PC-9 (cell line): ENCODE data around the gene PRKACA. TPM values are rescaled to one million over a fixed set of nuclear protein-coding genes. Genes with fewer than 3 reads are reported as not detected.

Experiments
- BruUV-seq: library from RNA; stranded (reverse); fragments of 400-500 nt; replicated peaks from 2 replicates; lab custom pipeline; 2021; lab: Mats Ljungman, UMichigan
- CTCF ChIA-PET: fragments of 300-600 bp; sonication (Branson Sonifier 250); formaldehyde crosslinking; loops from one replicate; lab custom pipeline; 2022; ENCODE audit warnings: antibody characterized with exemption; lab: Charles Lee
- POLR2A ChIA-PET: fragments of 300-600 bp; sonication (Branson Sonifier 250); formaldehyde crosslinking; loops from one replicate; lab custom pipeline; 2022; ENCODE audit warnings: antibody characterized with exemption; ENCODE audit not compliant: unreplicated experiment; lab: Charles Lee
- DNase-seq, 2 experiments: peaks; one replicate each; pipeline versions ENCODE4 v3.0.0 to v3.0.0-alpha.2; 2015 to 2022; ENCODE audit warnings: mixed read lengths in 1 of 2
- H2AFZ ChIP-seq: fragments of 200-600 bp; sonication (generic); 2 replicates; pipeline ENCODE4 v1.8.1; 2017; ENCODE audit warnings: antibody characterized with exemption
- H3F3A ChIP-seq: fragments of 200-600 bp; sonication (generic); 2 replicates; pipeline ENCODE4 v1.8.1; 2017; ENCODE audit warnings: antibody characterized with exemption, mild to moderate bottlenecking, low read depth; ENCODE audit not compliant: insufficient read depth
- H3K27ac ChIP-seq: fragments of 200-600 bp; sonication (generic); 2 replicates; pipeline ENCODE4 v1.6.1; 2016; ENCODE audit warnings: mixed run types
- H3K27me3 ChIP-seq: fragments of 200-600 bp; sonication (generic); 2 replicates; pipeline ENCODE4 v1.6.1; 2016; ENCODE audit warnings: low read depth, mixed run types; ENCODE audit not compliant: insufficient read depth
- H3K36me3 ChIP-seq: fragments of 200-600 bp; sonication (generic); 2 replicates; pipeline ENCODE4 v1.6.1; 2016; ENCODE audit warnings: low read depth, mixed run types
- H3K4me1 ChIP-seq: fragments of 200-600 bp; sonication (generic); replicated peaks from 2 replicates; pipeline ENCODE4 v1.6.1; 2016; ENCODE audit warnings: mixed run types; ENCODE audit not compliant: insufficient read depth
- H3K4me2 ChIP-seq: fragments of 200-600 bp; sonication (generic); 2 replicates; pipeline ENCODE4 v1.6.1; 2017; ENCODE audit warnings: mixed run types
- H3K4me3 ChIP-seq: fragments of 200-600 bp; sonication (generic); 2 replicates; pipeline ENCODE4 v1.6.1; 2016; ENCODE audit warnings: mixed run types
- H3K79me2 ChIP-seq: fragments of 200-600 bp; sonication (generic); 2 replicates; pipeline ENCODE4 v1.6.1; 2017; ENCODE audit warnings: low read depth, mixed run types
- H3K9me2 ChIP-seq: fragments of 200-600 bp; sonication (generic); 2 replicates; pipeline ENCODE4 v1.8.1; 2017; ENCODE audit warnings: mild to moderate bottlenecking; ENCODE audit not compliant: insufficient read depth
- H3K9me3 ChIP-seq: fragments of 200-600 bp; sonication (generic); 2 replicates; pipeline ENCODE4 v1.8.1; 2016; ENCODE audit warnings: low read depth; ENCODE audit not compliant: insufficient read depth
- H4K20me1 ChIP-seq: fragments of 200-600 bp; sonication (generic); 2 replicates; pipeline ENCODE4 v1.8.1; 2017; ENCODE audit not compliant: insufficient read depth
- EZH2 ChIP-seq: fragments of 200-600 bp; sonication (generic); IDR thresholded peaks from 2 replicates; pipeline ENCODE4 v1.8.0; 2017; ENCODE audit warnings: antibody characterized with exemption, low read depth
- intact Hi-C: fragments of 100-400 bp; cut with micrococcal nuclease; formaldehyde crosslinking; loops from one replicate; pipeline ENCODE4 v1.10.0; 2022; ENCODE audit not compliant: unreplicated experiment
- total RNA-seq: library from RNA; stranded (reverse); gene quantifications from 2 replicates; pipeline ENCODE4 v1.2.3, GENCODE V29; 2021
- TF ChIP-seq, protein P1 (sequence below): fragments of 200-600 bp; sonication (generic); conservative IDR thresholded peaks from 2 replicates; pipeline ENCODE4 v1.6.1; 2017; ENCODE audit warnings: mixed run types, antibody characterized with exemption, mild to moderate bottlenecking, moderate library complexity

The PRKACA gene
- total RNA-seq, 1 experiment from 2014 or later: 82.8 TPM

DNA sequence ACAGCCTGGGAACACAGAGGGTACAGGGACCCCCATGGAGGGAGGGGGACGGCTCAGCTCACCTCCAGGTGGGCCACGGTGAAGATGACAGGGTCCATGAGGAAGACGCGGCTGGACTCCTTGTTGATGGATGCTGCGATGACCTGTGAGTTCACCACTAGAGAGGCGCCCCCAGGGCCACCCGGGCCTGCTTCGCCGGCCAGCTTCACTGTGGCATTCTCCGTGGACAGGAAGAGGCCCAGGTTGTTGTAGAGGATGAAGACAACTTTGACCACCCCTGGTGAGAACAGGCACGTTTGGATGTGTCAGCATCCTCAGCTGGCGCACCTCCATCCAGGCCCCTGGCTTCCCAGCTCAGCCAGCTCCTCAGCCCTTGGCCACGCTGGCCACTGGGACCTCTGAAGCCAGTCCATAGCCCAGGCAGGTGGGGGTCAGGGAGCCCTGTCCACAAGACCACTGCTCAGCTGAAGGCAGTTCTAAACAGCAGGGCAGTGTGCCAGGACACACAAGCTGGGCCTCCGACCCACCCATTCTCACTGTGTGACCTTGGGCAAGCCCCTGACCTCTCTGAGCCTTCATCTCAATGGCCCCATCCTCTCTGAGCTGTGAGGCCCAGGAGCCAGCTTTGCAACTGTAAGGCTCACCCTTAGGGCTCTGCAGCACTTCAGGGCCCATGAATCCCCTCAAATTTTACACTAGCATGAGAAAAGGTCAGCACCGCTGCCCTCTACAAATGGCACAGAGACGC, 40.9 kb upstream of the PRKACA start:
- Histone ChIP-seq H3K79me2 (no peaks in the 10 kb centered on the region), H3K4me2 (no peak overlapping the region), H3K4me1 (no peaks in the 10 kb centered on the region), H4K20me1 (no peaks in the 10 kb centered on the region), H3F3A (peaks cover 4% of the 10 kb centered on the region; the same call in 1 of the 2 replicates), H3K4me3 (no peak overlapping the region), H2AFZ (no peak overlapping the region), H3K27me3 (no peaks in the 10 kb centered on the region), H3K27ac (no peak overlapping the region), H3K36me3 (no peaks in the 10 kb centered on the region), H3K9me2 (no peaks in the 10 kb centered on the region), H3K9me3 (no peaks in the 10 kb centered on the region)
- intact Hi-C loops: no loop called here
- ChIA-PET CTCF (no interaction called here), POLR2A (no interaction called here)
- BruUV-seq: no TSS peak
- no peak for DNase-seq
- TF ChIP-seq, protein P1, sequence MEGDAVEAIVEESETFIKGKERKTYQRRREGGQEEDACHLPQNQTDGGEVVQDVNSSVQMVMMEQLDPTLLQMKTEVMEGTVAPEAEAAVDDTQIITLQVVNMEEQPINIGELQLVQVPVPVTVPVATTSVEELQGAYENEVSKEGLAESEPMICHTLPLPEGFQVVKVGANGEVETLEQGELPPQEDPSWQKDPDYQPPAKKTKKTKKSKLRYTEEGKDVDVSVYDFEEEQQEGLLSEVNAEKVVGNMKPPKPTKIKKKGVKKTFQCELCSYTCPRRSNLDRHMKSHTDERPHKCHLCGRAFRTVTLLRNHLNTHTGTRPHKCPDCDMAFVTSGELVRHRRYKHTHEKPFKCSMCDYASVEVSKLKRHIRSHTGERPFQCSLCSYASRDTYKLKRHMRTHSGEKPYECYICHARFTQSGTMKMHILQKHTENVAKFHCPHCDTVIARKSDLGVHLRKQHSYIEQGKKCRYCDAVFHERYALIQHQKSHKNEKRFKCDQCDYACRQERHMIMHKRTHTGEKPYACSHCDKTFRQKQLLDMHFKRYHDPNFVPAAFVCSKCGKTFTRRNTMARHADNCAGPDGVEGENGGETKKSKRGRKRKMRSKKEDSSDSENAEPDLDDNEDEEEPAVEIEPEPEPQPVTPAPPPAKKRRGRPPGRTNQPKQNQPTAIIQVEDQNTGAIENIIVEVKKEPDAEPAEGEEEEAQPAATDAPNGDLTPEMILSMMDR: no peak
- TF ChIP-seq EZH2: no peak

DNA sequence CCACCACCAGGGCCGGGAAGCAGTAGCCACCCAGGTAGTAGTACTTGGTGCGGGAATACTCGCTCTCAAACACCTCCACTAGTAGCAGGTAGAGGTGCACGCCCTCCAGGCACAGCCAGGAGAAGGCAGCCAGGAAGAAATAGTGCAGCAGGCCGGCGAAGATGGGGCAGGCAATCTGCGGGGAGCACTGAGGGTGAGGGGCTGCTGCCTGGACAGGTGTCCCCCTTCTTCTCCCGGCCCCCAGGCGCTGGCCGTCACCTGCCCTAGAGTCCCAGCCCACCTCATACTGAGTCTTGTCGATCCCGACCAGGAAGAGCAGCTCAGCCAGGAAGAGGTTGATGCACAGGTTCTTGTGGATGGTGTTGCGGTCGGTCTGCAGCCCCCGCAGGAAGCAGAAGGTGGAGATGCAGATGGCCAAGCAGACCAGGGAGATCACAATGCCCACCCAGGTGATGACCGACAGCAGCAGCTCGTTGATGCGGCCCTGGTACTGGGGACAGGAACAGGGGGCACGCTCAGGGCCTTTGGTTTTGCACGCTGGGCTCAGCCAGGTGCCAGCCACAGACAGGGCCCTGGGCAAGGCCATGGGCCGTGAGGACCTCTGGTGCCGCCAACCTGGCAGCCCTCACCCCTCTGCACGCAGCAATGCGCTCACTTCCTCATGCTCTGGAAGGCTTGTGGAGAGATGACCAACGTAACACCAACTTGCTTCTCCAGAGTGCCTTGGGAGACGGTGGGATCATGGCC, 39.6 kb upstream of the PRKACA start:
- Histone ChIP-seq H3F3A (peaks cover 4% of the 10 kb centered on the region; the same call in 1 of the 2 replicates), H3K4me3 (no peak overlapping the region), H3K9me2 (no peaks in the 10 kb centered on the region), H3K36me3 (no peaks in the 10 kb centered on the region), H3K4me1 (no peaks in the 10 kb centered on the region), H2AFZ (no peak overlapping the region), H3K4me2 (no peak overlapping the region), H3K79me2 (no peaks in the 10 kb centered on the region), H3K27ac (no peak overlapping the region), H3K27me3 (no peaks in the 10 kb centered on the region), H3K9me3 (no peaks in the 10 kb centered on the region), H4K20me1 (no peaks in the 10 kb centered on the region)
- POLR2A ChIA-PET: no interaction called here
- BruUV-seq: no TSS peak
- intact Hi-C loops: no loop called here
- TF ChIP-seq EZH2: no peak
- TF ChIP-seq, protein P1: no peak
- no peak for DNase-seq
- CTCF ChIA-PET: no interaction called here

DNA sequence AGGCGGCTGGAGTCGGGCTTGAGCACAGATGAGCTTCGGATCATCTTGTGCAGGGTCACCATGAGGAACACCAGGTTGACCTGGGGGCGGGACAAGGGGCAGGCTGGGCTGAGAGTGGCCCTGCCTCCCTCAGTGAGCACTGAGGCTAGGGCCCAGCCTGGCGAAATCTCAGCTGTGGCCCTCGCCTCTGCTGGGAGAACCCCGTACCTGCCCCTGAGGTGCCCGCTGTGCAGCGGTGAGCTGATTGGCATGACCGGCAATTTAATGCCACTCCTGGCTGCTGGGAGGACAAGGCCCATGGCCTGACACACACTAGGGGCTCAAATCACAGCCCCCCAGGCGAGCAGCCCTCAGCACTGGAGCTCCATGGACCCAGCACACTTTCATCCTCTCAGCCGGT, 38.6 kb upstream of the PRKACA start:
- H3K27me3 ChIP-seq: no peaks in the 10 kb centered on the region
- H4K20me1 ChIP-seq: no peaks in the 10 kb centered on the region
- H3K9me2 ChIP-seq: no peaks in the 10 kb centered on the region
- H3K4me2 ChIP-seq: no peak overlapping the region
- no peaks in the 10 kb centered on the region for H3K9me3 ChIP-seq
- no TSS peak for BruUV-seq
- peaks cover 4% of the 10 kb centered on the region; the same call in 1 of the 2 replicates for H3F3A ChIP-seq
- no peak overlapping the region for H3K27ac ChIP-seq
- ChIA-PET CTCF (no interaction called here), POLR2A (no interaction called here)
- TF ChIP-seq EZH2: no peak
- TF ChIP-seq, protein P1: no peak
- H3K79me2 ChIP-seq: no peaks in the 10 kb centered on the region
- intact Hi-C loops: no loop called here
- no peaks in the 10 kb centered on the region for H3K36me3 ChIP-seq
- H2AFZ ChIP-seq: no peak overlapping the region
- no peak overlapping the region for H3K4me3 ChIP-seq
- H3K4me1 ChIP-seq: no peaks in the 10 kb centered on the region
- DNase-seq: no peak
